ENCODE data around the gene TRABD2B. TPM values are rescaled to one million over a fixed set of nuclear protein-coding genes. Genes with fewer than 3 reads are reported as not detected.

The TRABD2B gene
- total RNA-seq, 4 donors from 2014 or later = 0.16 to 1.5 (median 0.55) TPM

GRCh38 chr1:47967864-47968555, 29.2 kb downstream of the TRABD2B start:
- TF ChIP-seq CTCF (IDR thresholded peaks at IDR 0.05; ENCODE audit: low read depth) = no peak

GRCh38 chr1:47965816-47966215, 31.4 kb downstream of the TRABD2B start:
- TF ChIP-seq CTCF (IDR thresholded peaks at IDR 0.05; ENCODE audit: low read depth) = no peak

- TF ChIP-seq CTCF (IDR thresholded peaks at IDR 0.05; ENCODE audit: low read depth) = no peak
These were observed 32.5 kb downstream of the TRABD2B start for GRCh38 chr1:47964636-47965035.

GRCh38 chr1:47963568-47964358, 33.4 kb downstream of the TRABD2B start:
- TF ChIP-seq CTCF (IDR thresholded peaks at IDR 0.05; ENCODE audit: low read depth) = no peak

- no peak for TF ChIP-seq CTCF (IDR thresholded peaks at IDR 0.05; ENCODE audit: low read depth)
These were observed 34.3 kb downstream of the TRABD2B start for GRCh38 chr1:47962750-47963492.

- TF ChIP-seq CTCF (IDR thresholded peaks at IDR 0.05; ENCODE audit: low read depth) = no peak
These were observed 43.5 kb downstream of the TRABD2B start for GRCh38 chr1:47953661-47954060.
